ENCODE measurements around the gene EPX. TPM values are rescaled to one million over a fixed set of nuclear protein-coding genes. Genes with fewer than 3 reads are reported as not detected.

EPX gene
- total RNA-seq, 1 donor from 2014 or later = not detected

DNA sequence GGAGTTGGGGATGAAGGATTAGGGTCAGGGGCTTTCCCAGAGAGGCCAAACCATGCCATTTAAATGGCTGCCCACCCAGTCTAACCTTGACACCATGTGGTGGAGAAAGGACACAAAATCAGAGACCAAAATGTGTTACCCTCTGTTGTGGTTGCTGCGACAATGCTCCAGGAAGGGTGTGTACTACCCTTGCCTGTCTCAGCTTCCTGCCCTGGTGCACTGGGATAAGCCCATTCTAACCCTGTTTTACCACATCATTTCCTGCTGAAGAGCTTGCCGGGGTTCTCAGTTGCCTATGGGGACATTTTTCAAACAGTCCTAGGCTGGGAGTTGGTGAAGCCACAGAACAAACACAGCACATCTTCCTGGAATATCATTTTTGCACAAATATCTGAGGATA lies 39.5 kb upstream of the EPX start:
- no peak for TF ChIP-seq CTCF (IDR thresholded peaks at IDR 0.05)
- Mint-ChIP-seq H3K27me3 (ENCODE audit: low read depth) (peaks cover 77% of the 10 kb centered on the region), H3K36me3 (ENCODE audit: low read depth) (no peaks in the 10 kb centered on the region), H3K4me1 (ENCODE audit: low read depth) (peaks cover 7% of the 10 kb centered on the region), H3K27ac (ENCODE audit: unreplicated experiment) (no peak overlapping the region), H3K4me3 (ENCODE audit: unreplicated experiment) (no peak overlapping the region), H3K9me3 (ENCODE audit: low read depth) (no peaks in the 10 kb centered on the region)
- DNase-seq (ENCODE audit: low spot score) = no peak

DNA sequence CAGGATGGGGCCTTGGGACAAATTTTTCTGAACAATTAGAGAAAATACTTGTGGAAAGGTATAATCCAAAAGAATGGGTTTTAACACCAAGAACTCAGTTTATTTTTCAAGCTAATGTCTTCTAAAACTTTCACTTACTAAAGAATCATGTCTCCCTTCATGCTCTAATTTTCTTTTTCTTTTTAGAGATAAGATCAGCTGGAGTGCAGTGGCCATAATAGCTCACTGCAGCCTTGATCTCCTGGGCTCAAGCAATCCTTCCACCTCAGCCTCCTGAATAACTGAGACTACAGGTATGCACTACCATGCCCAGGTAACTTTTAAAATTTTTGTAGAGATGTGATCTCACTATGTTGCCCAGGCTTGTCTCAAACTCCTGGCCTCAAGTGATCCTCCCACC lies 38.9 kb upstream of the EPX start:
- H3K9me3 Mint-ChIP-seq (ENCODE audit: low read depth) = no peaks in the 10 kb centered on the region
- H3K27ac Mint-ChIP-seq (ENCODE audit: unreplicated experiment) = no peak overlapping the region
- TF ChIP-seq CTCF (IDR thresholded peaks at IDR 0.05) = no peak
- H3K4me3 Mint-ChIP-seq (ENCODE audit: unreplicated experiment) = no peak overlapping the region
- H3K4me1 Mint-ChIP-seq (ENCODE audit: low read depth) = peaks cover 7% of the 10 kb centered on the region
- no peaks in the 10 kb centered on the region for H3K36me3 Mint-ChIP-seq (ENCODE audit: low read depth)
- no peak for DNase-seq (ENCODE audit: low spot score)
- peaks cover 71% of the 10 kb centered on the region for H3K27me3 Mint-ChIP-seq (ENCODE audit: low read depth)

- no peak overlapping the region for H3K27ac Mint-ChIP-seq (ENCODE audit: unreplicated experiment)
- peaks cover 2% of the 10 kb centered on the region for H3K36me3 Mint-ChIP-seq (ENCODE audit: low read depth)
- TF ChIP-seq CTCF (IDR thresholded peaks at IDR 0.05) = no peak
- peaks cover 73% of the 10 kb centered on the region for H3K27me3 Mint-ChIP-seq (ENCODE audit: low read depth)
- H3K4me3 Mint-ChIP-seq (ENCODE audit: unreplicated experiment) = peak overlapping the region; percentile 75
- peaks cover 7% of the 10 kb centered on the region for H3K4me1 Mint-ChIP-seq (ENCODE audit: low read depth)
- no peak for DNase-seq (ENCODE audit: low spot score)
- no peaks in the 10 kb centered on the region for H3K9me3 Mint-ChIP-seq (ENCODE audit: low read depth)
Observed at GRCh38 chr17:58156839-58157803, 35.4 kb upstream of the EPX start.

DNA sequence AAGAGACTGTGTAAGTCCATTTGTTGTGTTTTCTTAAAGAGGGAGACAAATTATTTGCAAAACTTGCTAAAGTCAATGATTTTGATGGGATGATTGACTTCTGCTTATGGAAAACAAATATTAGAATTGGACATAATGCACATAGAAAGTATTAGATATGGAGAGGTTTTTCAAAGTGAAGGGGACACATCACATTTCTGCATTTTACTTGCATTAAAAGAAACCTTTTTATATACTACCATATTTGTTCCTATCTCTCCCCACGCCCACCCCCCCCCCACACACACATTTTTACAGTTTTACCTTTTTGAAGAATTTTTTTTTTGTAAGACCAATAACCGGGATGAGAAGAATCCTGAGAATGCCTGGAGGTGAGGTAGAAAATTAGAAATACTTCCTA lies 34.3 kb upstream of the EPX start:
- Mint-ChIP-seq H3K27ac (ENCODE audit: unreplicated experiment) (no peak overlapping the region), H3K36me3 (ENCODE audit: low read depth) (peaks cover 2% of the 10 kb centered on the region), H3K27me3 (ENCODE audit: low read depth) (peaks cover 69% of the 10 kb centered on the region), H3K4me1 (ENCODE audit: low read depth) (peaks cover 7% of the 10 kb centered on the region), H3K9me3 (ENCODE audit: low read depth) (no peaks in the 10 kb centered on the region), H3K4me3 (ENCODE audit: unreplicated experiment) (no peak overlapping the region)
- DNase-seq (ENCODE audit: low spot score) = no peak
- TF ChIP-seq CTCF (IDR thresholded peaks at IDR 0.05) = no peak

DNA sequence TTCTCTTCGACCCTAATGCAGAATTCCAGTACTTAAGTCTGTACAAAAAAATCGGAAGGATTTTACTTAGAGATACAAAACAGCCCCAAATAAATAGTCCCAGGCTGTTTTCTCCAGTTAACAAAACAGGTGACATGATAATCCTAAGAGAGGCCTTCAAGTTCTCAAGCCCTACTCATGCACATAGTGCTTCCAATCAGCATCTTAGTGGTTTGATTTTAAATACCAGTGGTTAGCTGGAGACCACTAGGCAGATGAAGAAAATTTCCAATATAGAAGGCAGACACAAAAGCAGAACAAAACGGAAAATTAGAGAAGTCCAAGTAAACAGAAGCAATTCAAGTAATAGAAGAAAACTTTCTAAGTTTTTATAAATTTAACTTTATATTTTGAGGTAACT lies 31.0 kb upstream of the EPX start:
- Mint-ChIP-seq H3K9me3 (ENCODE audit: low read depth) (no peaks in the 10 kb centered on the region), H3K27me3 (ENCODE audit: low read depth) (peaks cover 60% of the 10 kb centered on the region), H3K27ac (ENCODE audit: unreplicated experiment) (no peak overlapping the region), H3K36me3 (ENCODE audit: low read depth) (peaks cover 2% of the 10 kb centered on the region), H3K4me3 (ENCODE audit: unreplicated experiment) (no peak overlapping the region), H3K4me1 (ENCODE audit: low read depth) (peaks cover 7% of the 10 kb centered on the region)
- DNase-seq (ENCODE audit: low spot score) = no peak
- TF ChIP-seq CTCF (IDR thresholded peaks at IDR 0.05) = no peak
